SK-N-MC (cell line): ENCODE data around the gene F11R.

Experiments
- EZH2 ChIP-seq: fragments of 200-600 bp; sonication (generic); IDR thresholded peaks from one replicate; pipeline ENCODE4 v1.6.1; 2017; ENCODE audit warnings: antibody characterized with exemption
- POLR2AphosphoS5 ChIP-seq: IDR thresholded peaks from 2 replicates; pipeline ENCODE4 v1.6.1; 2012; ENCODE audit warnings: mild to moderate bottlenecking, low read depth, low read length, borderline replicate concordance

- TF ChIP-seq POLR2AphosphoS5, result no peak
- TF ChIP-seq EZH2, result no peak
These were observed 23.5 kb downstream of the F11R start for GRCh38 chr1:160997323-160998038.
